ENCODE results near the gene RAB11FIP4.

- no peak for TF ChIP-seq POLR2AphosphoS5 (IDR thresholded peaks at IDR 0.05; ENCODE audit: low read depth, low read length)
- no peak for TF ChIP-seq TAF1 (IDR thresholded peaks at IDR 0.05; ENCODE audit: borderline replicate concordance, insufficient read depth, low read length)
- no peak for TF ChIP-seq REST (IDR thresholded peaks at IDR 0.05; ENCODE audit: insufficient read depth in 1 of 2, low read depth in 2 of 2, low read length in 2 of 2)
- no peak for TF ChIP-seq FOXP2 (optimal IDR thresholded peaks at IDR 0.05; ENCODE audit: borderline replicate concordance, extremely low read depth, extremely low read length, insufficient read depth)
These were observed 136.9 kb downstream of the RAB11FIP4 start for GRCh38 chr17:31528291-31528874.

Data from PFSK-1 (cell line).